Measurements from ENCODE around the gene KLHL3.
"Not testable (repeated sequence)": the region's sequence is repeated elsewhere in the genome, so short reads cannot be mapped to it uniquely, and the experiment has no call there.

Gene KLHL3

GRCh38 chr5:137659209-137659608 lies 76.7 kb downstream of the KLHL3 start:
- no peaks in the 10 kb centered on the region for H3K27me3 Mint-ChIP-seq (ENCODE audit: low read depth)
- no peak for DNase-seq (ENCODE audit: low spot score)
- peaks cover 4% of the 10 kb centered on the region for H3K4me1 Mint-ChIP-seq (ENCODE audit: low read depth)
- H3K9me3 Mint-ChIP-seq = no peaks in the 10 kb centered on the region
- no peak overlapping the region for H3K4me3 Mint-ChIP-seq
- no peaks in the 10 kb centered on the region for H3K36me3 Mint-ChIP-seq (ENCODE audit: low read depth)
- H3K27ac Mint-ChIP-seq = no peak overlapping the region

- peaks cover 4% of the 10 kb centered on the region for H3K4me1 Mint-ChIP-seq (ENCODE audit: low read depth)
- no peak overlapping the region for H3K27ac Mint-ChIP-seq
- no peak for DNase-seq (ENCODE audit: low spot score)
- H3K4me3 Mint-ChIP-seq = no peak overlapping the region
- no peaks in the 10 kb centered on the region for H3K9me3 Mint-ChIP-seq
- H3K27me3 Mint-ChIP-seq (ENCODE audit: low read depth) = no peaks in the 10 kb centered on the region
- H3K36me3 Mint-ChIP-seq (ENCODE audit: low read depth) = no peaks in the 10 kb centered on the region
Observed at GRCh38 chr5:137658324-137658723, 77.6 kb downstream of the KLHL3 start.

DNA sequence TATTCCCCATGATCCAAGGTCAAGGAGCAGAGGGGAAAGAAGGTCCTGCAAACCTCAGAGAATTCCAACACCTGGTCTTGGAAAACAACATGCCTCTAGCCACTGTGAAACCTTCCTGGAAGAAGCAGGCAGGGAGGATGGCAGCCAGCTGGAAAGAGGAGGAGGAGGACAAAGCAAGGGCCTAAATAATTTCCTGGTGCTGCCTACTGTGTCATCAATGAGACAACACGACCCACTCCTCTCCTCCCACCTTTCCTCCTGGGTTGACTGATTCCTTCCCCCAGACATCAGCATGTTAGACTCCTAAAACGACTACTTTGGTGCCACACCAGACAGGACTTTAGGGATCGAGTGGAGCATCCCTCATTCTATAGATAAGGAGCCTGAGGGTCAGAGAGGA lies 78.8 kb downstream of the KLHL3 start:
- H3K27ac Mint-ChIP-seq = no peak overlapping the region
- H3K36me3 Mint-ChIP-seq (ENCODE audit: low read depth) = no peaks in the 10 kb centered on the region

DNA sequence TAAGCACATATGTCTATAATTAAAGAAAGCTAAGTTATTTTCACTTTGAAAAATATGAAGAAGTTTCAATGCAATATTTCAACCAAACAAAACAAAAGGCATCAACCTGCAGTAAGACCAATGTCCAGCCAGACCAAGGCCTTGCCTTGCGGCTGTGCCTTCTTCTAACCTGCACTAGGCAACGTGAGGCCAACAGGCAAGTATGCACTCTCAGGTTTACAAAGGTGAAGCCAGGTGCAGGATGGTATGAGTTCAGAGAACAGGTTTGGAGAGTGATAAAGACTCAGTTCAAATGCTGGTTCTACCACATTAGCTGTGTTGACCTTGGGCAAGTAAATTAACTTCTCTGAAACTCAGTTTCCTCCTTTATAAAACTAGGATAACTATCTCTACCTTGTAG lies 79.3 kb downstream of the KLHL3 start:
- Mint-ChIP-seq H3K4me1 (ENCODE audit: low read depth) (no peaks in the 10 kb centered on the region), H3K27me3 (ENCODE audit: low read depth) (no peaks in the 10 kb centered on the region), H3K36me3 (ENCODE audit: low read depth) (no peaks in the 10 kb centered on the region), H3K4me3 (no peak overlapping the region), H3K9me3 (no peaks in the 10 kb centered on the region), H3K27ac (no peak overlapping the region)
- no peak for DNase-seq (ENCODE audit: low spot score)

More for the DNA sequence above, 78.8 kb downstream of the KLHL3 start:
- no peaks in the 10 kb centered on the region for H3K27me3 Mint-ChIP-seq (ENCODE audit: low read depth)
- H3K4me3 Mint-ChIP-seq = no peak overlapping the region
- H3K9me3 Mint-ChIP-seq = no peaks in the 10 kb centered on the region
- H3K4me1 Mint-ChIP-seq (ENCODE audit: low read depth) = peaks cover 4% of the 10 kb centered on the region
- no peak for DNase-seq (ENCODE audit: low spot score)

- no peak overlapping the region for H3K4me3 Mint-ChIP-seq
- H3K27me3 Mint-ChIP-seq (ENCODE audit: low read depth) = no peaks in the 10 kb centered on the region
- no peak for DNase-seq (ENCODE audit: low spot score)
- no peaks in the 10 kb centered on the region for H3K9me3 Mint-ChIP-seq
- H3K36me3 Mint-ChIP-seq (ENCODE audit: low read depth) = no peaks in the 10 kb centered on the region
- no peak overlapping the region for H3K27ac Mint-ChIP-seq
- H3K4me1 Mint-ChIP-seq (ENCODE audit: low read depth) = no peaks in the 10 kb centered on the region
Observed at GRCh38 chr5:137651022-137651421, 84.9 kb downstream of the KLHL3 start.

DNA sequence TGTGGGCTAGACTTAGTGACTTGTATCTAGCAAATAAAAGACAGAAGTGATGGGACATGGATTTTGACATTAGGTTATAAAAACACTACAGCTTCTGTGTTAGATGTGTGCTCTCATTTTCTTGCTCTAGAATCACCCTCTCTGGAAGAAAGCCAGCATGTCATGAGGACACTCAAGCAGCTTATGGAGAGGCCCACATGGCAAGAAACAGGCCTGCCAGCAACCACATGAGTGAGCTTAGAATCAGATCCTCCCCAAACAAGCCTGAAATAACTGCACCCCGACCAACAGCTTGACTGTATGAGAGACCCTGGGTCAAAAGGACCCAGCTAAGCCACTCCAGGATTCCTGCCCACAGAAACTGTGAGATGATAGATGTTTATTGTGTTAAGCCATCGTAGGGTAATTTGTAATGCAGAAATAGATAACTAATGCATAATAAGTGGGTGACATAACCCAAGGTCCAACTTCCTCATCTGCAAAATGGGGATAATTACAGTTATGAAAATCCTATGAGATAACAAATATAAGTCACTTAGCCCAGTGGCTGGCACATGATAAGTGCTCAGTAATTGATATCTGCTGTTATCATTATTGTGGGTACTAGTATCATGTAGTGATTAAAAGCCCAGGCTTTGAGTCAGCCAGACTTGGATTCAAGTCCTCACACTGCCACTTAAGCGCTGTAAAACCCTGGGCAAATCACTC lies 86.5 kb downstream of the KLHL3 start:
- Mint-ChIP-seq H3K9me3 (no peaks in the 10 kb centered on the region), H3K27me3 (ENCODE audit: low read depth) (no peaks in the 10 kb centered on the region), H3K4me1 (ENCODE audit: low read depth) (no peaks in the 10 kb centered on the region), H3K4me3 (no peak overlapping the region), H3K36me3 (ENCODE audit: low read depth) (no peaks in the 10 kb centered on the region), H3K27ac (no peak overlapping the region)
- DNase-seq (ENCODE audit: low spot score) = no peak

GRCh38 chr5:137648361-137648760 lies 87.5 kb downstream of the KLHL3 start:
- H3K4me3 Mint-ChIP-seq = no peak overlapping the region
- no peaks in the 10 kb centered on the region for H3K4me1 Mint-ChIP-seq (ENCODE audit: low read depth)
- no peaks in the 10 kb centered on the region for H3K27me3 Mint-ChIP-seq (ENCODE audit: low read depth)
- no peaks in the 10 kb centered on the region for H3K36me3 Mint-ChIP-seq (ENCODE audit: low read depth)
- DNase-seq (ENCODE audit: low spot score) = no peak
- no peaks in the 10 kb centered on the region for H3K9me3 Mint-ChIP-seq
- H3K27ac Mint-ChIP-seq = no peak overlapping the region

DNA sequence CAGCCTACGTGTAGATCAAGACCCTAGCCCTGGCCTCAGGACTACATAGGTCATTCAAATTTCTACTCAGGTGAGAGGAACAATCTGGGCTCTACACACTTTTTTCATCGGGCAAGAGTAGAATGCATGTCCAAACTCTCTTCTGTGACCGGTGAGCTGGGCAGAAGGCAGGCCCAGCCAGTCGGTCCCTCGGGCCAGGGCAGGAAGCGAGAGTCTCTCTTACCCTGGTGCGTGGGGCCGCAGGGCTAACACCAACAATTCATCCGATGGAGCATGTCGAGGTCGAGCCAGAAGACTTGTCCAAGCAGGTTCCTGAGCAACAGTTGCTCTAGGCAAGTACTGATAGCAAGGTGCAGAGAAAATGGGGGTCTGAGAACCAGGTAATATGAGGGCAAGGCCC lies 88.5 kb downstream of the KLHL3 start:
- Mint-ChIP-seq H3K27me3 (ENCODE audit: low read depth) (no peaks in the 10 kb centered on the region), H3K27ac (no peak overlapping the region), H3K4me3 (no peak overlapping the region), H3K36me3 (ENCODE audit: low read depth) (no peaks in the 10 kb centered on the region), H3K9me3 (no peaks in the 10 kb centered on the region), H3K4me1 (ENCODE audit: low read depth) (no peaks in the 10 kb centered on the region)
- DNase-seq (ENCODE audit: low spot score) = no peak

DNA sequence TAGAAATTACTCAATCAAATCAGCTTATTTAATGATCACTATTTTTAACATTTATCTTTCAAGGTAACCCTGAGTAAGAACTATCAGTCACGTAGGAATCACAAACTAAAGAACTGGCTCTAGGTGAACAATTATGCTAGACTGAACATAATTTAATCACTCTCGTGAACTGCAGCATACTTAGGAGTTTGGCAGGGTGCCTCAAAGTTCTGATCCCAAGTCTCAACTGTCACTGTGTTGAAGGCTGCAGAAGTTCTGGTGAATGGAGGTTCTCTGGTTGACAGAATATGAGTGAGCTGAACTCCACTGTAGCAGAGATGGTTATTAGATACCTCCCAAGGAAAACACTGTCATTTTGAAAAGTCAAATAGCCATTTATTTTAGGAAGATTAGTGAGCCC lies 89.1 kb downstream of the KLHL3 start:
- Mint-ChIP-seq H3K9me3 (no peaks in the 10 kb centered on the region), H3K4me3 (no peak overlapping the region)
- no peak for DNase-seq (ENCODE audit: low spot score)

DNA sequence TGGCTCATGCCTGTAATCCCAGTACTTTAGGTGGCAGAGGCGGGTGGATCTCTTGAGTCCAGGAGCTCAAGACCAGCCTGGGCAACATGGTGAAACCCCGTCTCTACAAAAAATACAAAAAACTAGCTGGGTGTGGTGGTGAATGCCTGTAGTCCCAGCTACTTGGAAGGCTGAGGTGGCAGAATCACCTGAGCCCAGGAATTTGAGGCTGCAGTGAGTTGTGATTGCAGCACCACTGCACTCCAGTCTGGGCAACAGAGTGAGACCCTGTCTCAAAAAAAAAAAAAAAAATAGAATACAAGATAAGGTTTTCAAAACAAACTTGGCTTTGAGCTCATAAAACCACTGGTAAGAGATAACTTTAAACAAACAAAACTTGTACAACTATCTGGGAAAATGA lies 92.8 kb downstream of the KLHL3 start:
- H3K27ac Mint-ChIP-seq; H3K27me3 Mint-ChIP-seq (ENCODE audit: low read depth); H3K36me3 Mint-ChIP-seq (ENCODE audit: low read depth); H3K4me3 Mint-ChIP-seq; H3K4me1 Mint-ChIP-seq (ENCODE audit: low read depth); DNase-seq (ENCODE audit: low spot score); H3K9me3 Mint-ChIP-seq: not testable (repeated sequence)

More for the DNA sequence above, 89.1 kb downstream of the KLHL3 start:
- Mint-ChIP-seq H3K27me3 (ENCODE audit: low read depth) (no peaks in the 10 kb centered on the region), H3K4me1 (ENCODE audit: low read depth) (no peaks in the 10 kb centered on the region), H3K36me3 (ENCODE audit: low read depth) (no peaks in the 10 kb centered on the region), H3K27ac (no peak overlapping the region)

- Mint-ChIP-seq H3K4me1 (ENCODE audit: low read depth) (no peaks in the 10 kb centered on the region), H3K9me3 (no peaks in the 10 kb centered on the region), H3K36me3 (ENCODE audit: low read depth) (no peaks in the 10 kb centered on the region), H3K27ac (no peak overlapping the region), H3K27me3 (ENCODE audit: low read depth) (no peaks in the 10 kb centered on the region), H3K4me3 (no peak overlapping the region)
- DNase-seq (ENCODE audit: low spot score) = no peak
Observed at GRCh38 chr5:137642091-137642490, 93.8 kb downstream of the KLHL3 start.

- Mint-ChIP-seq H3K4me1 (ENCODE audit: low read depth) (no peaks in the 10 kb centered on the region), H3K27me3 (ENCODE audit: low read depth) (no peaks in the 10 kb centered on the region), H3K4me3 (no peak overlapping the region), H3K27ac (no peak overlapping the region), H3K36me3 (ENCODE audit: low read depth) (no peaks in the 10 kb centered on the region), H3K9me3 (no peaks in the 10 kb centered on the region)
- no peak for DNase-seq (ENCODE audit: low spot score)
Observed at GRCh38 chr5:137641148-137641547, 94.7 kb downstream of the KLHL3 start.

- no peak overlapping the region for H3K27ac Mint-ChIP-seq
- no peaks in the 10 kb centered on the region for H3K36me3 Mint-ChIP-seq (ENCODE audit: low read depth)
- H3K4me1 Mint-ChIP-seq (ENCODE audit: low read depth) = no peaks in the 10 kb centered on the region
- no peaks in the 10 kb centered on the region for H3K27me3 Mint-ChIP-seq (ENCODE audit: low read depth)
- DNase-seq (ENCODE audit: low spot score) = no peak
- H3K9me3 Mint-ChIP-seq = no peaks in the 10 kb centered on the region
- H3K4me3 Mint-ChIP-seq = no peak overlapping the region
Observed at GRCh38 chr5:137639645-137640044, 96.2 kb downstream of the KLHL3 start.

GRCh38 chr5:137638841-137639240 lies 97.0 kb downstream of the KLHL3 start:
- DNase-seq (ENCODE audit: low spot score) = no peak
- Mint-ChIP-seq H3K27ac (no peak overlapping the region), H3K9me3 (no peaks in the 10 kb centered on the region), H3K36me3 (ENCODE audit: low read depth) (no peaks in the 10 kb centered on the region), H3K4me3 (no peak overlapping the region), H3K4me1 (ENCODE audit: low read depth) (no peaks in the 10 kb centered on the region), H3K27me3 (ENCODE audit: low read depth) (no peaks in the 10 kb centered on the region)
